H1 (cell line): ENCODE measurements around the gene ITGAE. TPM values are rescaled to one million over a fixed set of nuclear protein-coding genes. Genes with fewer than 3 reads are reported as not detected.

Experiments
- CREB1 ChIP-seq: IDR thresholded peaks from 2 replicates; pipeline ENCODE4 v1.6.1; 2012; ENCODE audit warnings: inconsistent platforms
- GABPA ChIP-seq: IDR thresholded peaks from 2 replicates; pipeline ENCODE4 v1.6.1; 2011; ENCODE audit warnings: mild to moderate bottlenecking, low read length, moderate library complexity, borderline replicate concordance; ENCODE audit not compliant: insufficient read depth
- HDAC2 ChIP-seq, 2 experiments: fragments of 300-600 bp in 1 of 2; sonication (generic) in 1 of 2; IDR thresholded peaks; 2 replicates each; pipeline ENCODE4 v1.6.1; 2011 to 2012; ENCODE audit warnings: low read depth in 2 of 2, low read length in 2 of 2, mild to moderate bottlenecking in 2 of 2, moderate library complexity in 2 of 2, borderline replicate concordance in 1 of 2, inconsistent platforms in 1 of 2
- JUND ChIP-seq: IDR thresholded peaks from 2 replicates; pipeline ENCODE4 v1.6.1; 2011; ENCODE audit warnings: mild to moderate bottlenecking, improper control_type of control experiment, low read length
- KDM1A ChIP-seq: fragments of 200-600, 300-600 bp; sonication (generic); IDR thresholded peaks from 2 replicates; pipeline ENCODE4 v1.7.1; 2016; ENCODE audit warnings: mild to moderate bottlenecking, low read length, borderline replicate concordance
- SAP30 ChIP-seq: fragments of 300-600 bp; sonication (generic); IDR thresholded peaks from 2 replicates; pipeline ENCODE4 v1.7.1; 2012; ENCODE audit warnings: low read length, moderate library complexity, mild to moderate bottlenecking, inconsistent platforms; ENCODE audit not compliant: insufficient read depth, insufficient replicate concordance
- SRF ChIP-seq: IDR thresholded peaks from 2 replicates; pipeline ENCODE4 v1.6.1; 2011; ENCODE audit warnings: mild to moderate bottlenecking, low read depth, low read length, moderate library complexity
- YY1 ChIP-seq: IDR thresholded peaks from 2 replicates; pipeline ENCODE4 v1.6.1; 2011; ENCODE audit warnings: low read depth, mild to moderate bottlenecking, low read length
- polyA plus RNA-seq, 7 experiments: library from polyadenylated mRNA; depleted of rRNA in 3 of 7; stranded (reverse) in 5 of 7; unstranded in 2 of 7; fragments of >200 nt in 5 of 7; fragments of 200-250 nt in 2 of 7; gene quantifications; 1 replicate in 5 of 7; 2 replicates in 1 of 7; 4 replicates in 1 of 7; pipeline versions ENCODE4 v1.2.1 to v1.2.3, GENCODE V29; 2011 to 2013; ENCODE audit warnings: missing spikeins in 2 of 7, mixed read lengths in 2 of 7
- total RNA-seq: library from RNA; stranded (reverse); fragmentation: NEBNext Ultra II Directional; extraction: Animal tissue kit (Norgen Biotek cat#: 25700); gene quantifications from 2 replicates; pipeline ENCODE4 v1.2.1, GENCODE V29; 2021
- TF ChIP-seq, protein P1 (sequence below): fragments of 300-600 bp; sonication (generic); IDR thresholded peaks from 2 replicates; pipeline ENCODE4 v1.7.1; 2012; ENCODE audit warnings: low read length, moderate library complexity, mild to moderate bottlenecking, inconsistent platforms; ENCODE audit not compliant: insufficient replicate concordance

ITGAE gene
- total and polyA plus RNA-seq, 2 of the 8 experiments (the other 6 are each of a cell fraction or from before 2014, with no cell fraction given): 23.2 to 43.1 TPM

DNA sequence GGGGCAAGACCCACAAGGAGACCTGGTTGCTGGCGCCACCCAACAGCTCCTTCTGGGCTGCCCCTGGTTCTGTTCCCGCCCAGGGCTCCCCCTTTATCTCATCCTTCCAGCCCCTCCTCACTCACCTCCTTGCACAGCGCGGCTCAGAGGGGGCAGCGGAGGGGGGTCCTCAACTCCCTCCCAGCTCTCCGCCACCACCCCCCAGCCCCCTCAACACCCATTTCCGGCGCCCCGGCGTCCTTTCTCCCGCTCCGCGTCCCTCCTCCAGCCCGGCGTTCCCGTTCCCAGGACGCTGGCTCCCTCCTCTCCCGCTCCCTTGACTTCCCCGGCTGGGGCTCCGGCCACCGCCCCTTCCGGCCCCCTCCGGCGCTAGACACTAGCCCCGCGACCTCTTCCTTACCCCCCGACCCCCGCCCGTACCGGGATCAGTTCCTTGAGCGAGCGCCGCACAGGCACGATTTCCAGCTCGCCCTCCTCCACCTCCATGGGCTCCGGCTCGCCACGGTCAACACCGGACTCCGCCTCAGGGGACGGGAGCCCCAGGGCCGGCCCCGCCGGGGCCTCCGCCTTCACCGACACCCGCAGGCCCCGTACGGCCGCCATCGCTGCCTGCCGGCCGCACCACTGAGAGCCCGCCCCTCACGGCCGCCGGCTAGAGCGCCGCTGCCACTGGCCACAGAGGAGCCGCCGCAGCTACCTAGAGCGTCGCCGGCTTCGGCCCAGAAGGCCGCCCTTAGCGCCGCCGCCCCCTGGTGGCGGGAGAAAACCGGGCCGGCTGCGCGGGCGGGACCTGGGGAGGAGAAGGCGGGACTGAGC, 44.8 kb upstream of the ITGAE start, which contains the start of gene NCBP3 (continued):
- TF ChIP-seq YY1 (peak; percentile 96), SRF (no peak), CREB1 (0 out of 2 replicates have a peak, but pooled peaks have one; percentile 24), HDAC2 (IDR thresholded peaks at IDR 0.05; ENCODE audit: borderline replicate concordance in 1 of 2, low read depth in 2 of 2, low read length in 2 of 2) (0 out of 4 replicates have a peak, but pooled peaks have one; percentile 7 to 83), KDM1A (no peak), JUND (no peak), GABPA (no peak), SAP30 (no peak)
- TF ChIP-seq, protein P1, sequence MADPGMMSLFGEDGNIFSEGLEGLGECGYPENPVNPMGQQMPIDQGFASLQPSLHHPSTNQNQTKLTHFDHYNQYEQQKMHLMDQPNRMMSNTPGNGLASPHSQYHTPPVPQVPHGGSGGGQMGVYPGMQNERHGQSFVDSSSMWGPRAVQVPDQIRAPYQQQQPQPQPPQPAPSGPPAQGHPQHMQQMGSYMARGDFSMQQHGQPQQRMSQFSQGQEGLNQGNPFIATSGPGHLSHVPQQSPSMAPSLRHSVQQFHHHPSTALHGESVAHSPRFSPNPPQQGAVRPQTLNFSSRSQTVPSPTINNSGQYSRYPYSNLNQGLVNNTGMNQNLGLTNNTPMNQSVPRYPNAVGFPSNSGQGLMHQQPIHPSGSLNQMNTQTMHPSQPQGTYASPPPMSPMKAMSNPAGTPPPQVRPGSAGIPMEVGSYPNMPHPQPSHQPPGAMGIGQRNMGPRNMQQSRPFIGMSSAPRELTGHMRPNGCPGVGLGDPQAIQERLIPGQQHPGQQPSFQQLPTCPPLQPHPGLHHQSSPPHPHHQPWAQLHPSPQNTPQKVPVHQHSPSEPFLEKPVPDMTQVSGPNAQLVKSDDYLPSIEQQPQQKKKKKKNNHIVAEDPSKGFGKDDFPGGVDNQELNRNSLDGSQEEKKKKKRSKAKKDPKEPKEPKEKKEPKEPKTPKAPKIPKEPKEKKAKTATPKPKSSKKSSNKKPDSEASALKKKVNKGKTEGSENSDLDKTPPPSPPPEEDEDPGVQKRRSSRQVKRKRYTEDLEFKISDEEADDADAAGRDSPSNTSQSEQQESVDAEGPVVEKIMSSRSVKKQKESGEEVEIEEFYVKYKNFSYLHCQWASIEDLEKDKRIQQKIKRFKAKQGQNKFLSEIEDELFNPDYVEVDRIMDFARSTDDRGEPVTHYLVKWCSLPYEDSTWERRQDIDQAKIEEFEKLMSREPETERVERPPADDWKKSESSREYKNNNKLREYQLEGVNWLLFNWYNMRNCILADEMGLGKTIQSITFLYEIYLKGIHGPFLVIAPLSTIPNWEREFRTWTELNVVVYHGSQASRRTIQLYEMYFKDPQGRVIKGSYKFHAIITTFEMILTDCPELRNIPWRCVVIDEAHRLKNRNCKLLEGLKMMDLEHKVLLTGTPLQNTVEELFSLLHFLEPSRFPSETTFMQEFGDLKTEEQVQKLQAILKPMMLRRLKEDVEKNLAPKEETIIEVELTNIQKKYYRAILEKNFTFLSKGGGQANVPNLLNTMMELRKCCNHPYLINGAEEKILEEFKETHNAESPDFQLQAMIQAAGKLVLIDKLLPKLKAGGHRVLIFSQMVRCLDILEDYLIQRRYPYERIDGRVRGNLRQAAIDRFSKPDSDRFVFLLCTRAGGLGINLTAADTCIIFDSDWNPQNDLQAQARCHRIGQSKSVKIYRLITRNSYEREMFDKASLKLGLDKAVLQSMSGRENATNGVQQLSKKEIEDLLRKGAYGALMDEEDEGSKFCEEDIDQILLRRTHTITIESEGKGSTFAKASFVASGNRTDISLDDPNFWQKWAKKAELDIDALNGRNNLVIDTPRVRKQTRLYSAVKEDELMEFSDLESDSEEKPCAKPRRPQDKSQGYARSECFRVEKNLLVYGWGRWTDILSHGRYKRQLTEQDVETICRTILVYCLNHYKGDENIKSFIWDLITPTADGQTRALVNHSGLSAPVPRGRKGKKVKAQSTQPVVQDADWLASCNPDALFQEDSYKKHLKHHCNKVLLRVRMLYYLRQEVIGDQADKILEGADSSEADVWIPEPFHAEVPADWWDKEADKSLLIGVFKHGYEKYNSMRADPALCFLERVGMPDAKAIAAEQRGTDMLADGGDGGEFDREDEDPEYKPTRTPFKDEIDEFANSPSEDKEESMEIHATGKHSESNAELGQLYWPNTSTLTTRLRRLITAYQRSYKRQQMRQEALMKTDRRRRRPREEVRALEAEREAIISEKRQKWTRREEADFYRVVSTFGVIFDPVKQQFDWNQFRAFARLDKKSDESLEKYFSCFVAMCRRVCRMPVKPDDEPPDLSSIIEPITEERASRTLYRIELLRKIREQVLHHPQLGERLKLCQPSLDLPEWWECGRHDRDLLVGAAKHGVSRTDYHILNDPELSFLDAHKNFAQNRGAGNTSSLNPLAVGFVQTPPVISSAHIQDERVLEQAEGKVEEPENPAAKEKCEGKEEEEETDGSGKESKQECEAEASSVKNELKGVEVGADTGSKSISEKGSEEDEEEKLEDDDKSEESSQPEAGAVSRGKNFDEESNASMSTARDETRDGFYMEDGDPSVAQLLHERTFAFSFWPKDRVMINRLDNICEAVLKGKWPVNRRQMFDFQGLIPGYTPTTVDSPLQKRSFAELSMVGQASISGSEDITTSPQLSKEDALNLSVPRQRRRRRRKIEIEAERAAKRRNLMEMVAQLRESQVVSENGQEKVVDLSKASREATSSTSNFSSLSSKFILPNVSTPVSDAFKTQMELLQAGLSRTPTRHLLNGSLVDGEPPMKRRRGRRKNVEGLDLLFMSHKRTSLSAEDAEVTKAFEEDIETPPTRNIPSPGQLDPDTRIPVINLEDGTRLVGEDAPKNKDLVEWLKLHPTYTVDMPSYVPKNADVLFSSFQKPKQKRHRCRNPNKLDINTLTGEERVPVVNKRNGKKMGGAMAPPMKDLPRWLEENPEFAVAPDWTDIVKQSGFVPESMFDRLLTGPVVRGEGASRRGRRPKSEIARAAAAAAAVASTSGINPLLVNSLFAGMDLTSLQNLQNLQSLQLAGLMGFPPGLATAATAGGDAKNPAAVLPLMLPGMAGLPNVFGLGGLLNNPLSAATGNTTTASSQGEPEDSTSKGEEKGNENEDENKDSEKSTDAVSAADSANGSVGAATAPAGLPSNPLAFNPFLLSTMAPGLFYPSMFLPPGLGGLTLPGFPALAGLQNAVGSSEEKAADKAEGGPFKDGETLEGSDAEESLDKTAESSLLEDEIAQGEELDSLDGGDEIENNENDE: no peak
